ENCODE results near the gene OTOS. TPM values are rescaled to one million over a fixed set of nuclear protein-coding genes. Genes with fewer than 3 reads are reported as not detected.

OTOS gene
- total RNA-seq, 1 experiment from 2014 or later: not detected

DNA sequence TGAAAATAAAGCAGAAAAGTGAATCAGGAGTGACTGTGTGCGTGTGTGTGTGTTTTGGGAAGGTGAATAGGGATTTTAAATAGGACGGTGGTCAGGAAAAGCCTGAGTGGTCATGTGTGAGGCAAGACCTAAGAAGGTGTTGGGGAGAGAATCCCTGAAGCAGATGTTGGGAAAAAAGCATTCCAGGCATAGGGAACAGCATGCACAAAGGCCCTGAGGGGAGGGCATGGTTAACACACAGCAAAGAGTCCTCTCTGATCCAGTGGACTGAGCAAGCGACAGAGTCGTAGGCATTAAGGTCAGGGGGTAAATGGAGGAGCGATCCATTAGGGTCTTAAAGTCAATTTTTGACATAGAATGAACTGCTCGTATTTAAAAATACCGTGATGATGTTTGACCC is 34.0 kb upstream of the OTOS start:
- Histone ChIP-seq H3K27me3 (ENCODE audit: insufficient read depth, low read depth) (peaks cover 100% of the 10 kb centered on the region), H3K27ac (no peak overlapping the region), H3K9me3 (ENCODE audit: insufficient read depth, low read depth) (no peaks in the 10 kb centered on the region), H3F3A (ENCODE audit: insufficient read depth, low read depth) (no peaks in the 10 kb centered on the region), H3K79me2 (ENCODE audit: low read depth) (no peaks in the 10 kb centered on the region), H3K9me2 (ENCODE audit: insufficient read depth) (no peaks in the 10 kb centered on the region), H3K4me2 (no peak overlapping the region), H2AFZ (no peak overlapping the region), H3K36me3 (ENCODE audit: low read depth) (no peaks in the 10 kb centered on the region), H4K20me1 (ENCODE audit: insufficient read depth) (0 out of 2 replicates have a peak, but pooled peaks cover 5% of the 10 kb centered on the region), H3K4me1 (replicated peaks; ENCODE audit: insufficient read depth) (no peaks in the 10 kb centered on the region), H3K4me3 (no peak overlapping the region)
- BruUV-seq (replicated peaks): no TSS peak
- TF ChIP-seq, protein P1, sequence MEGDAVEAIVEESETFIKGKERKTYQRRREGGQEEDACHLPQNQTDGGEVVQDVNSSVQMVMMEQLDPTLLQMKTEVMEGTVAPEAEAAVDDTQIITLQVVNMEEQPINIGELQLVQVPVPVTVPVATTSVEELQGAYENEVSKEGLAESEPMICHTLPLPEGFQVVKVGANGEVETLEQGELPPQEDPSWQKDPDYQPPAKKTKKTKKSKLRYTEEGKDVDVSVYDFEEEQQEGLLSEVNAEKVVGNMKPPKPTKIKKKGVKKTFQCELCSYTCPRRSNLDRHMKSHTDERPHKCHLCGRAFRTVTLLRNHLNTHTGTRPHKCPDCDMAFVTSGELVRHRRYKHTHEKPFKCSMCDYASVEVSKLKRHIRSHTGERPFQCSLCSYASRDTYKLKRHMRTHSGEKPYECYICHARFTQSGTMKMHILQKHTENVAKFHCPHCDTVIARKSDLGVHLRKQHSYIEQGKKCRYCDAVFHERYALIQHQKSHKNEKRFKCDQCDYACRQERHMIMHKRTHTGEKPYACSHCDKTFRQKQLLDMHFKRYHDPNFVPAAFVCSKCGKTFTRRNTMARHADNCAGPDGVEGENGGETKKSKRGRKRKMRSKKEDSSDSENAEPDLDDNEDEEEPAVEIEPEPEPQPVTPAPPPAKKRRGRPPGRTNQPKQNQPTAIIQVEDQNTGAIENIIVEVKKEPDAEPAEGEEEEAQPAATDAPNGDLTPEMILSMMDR (conservative IDR thresholded peaks at IDR 0.05): no peak
- no peak for DNase-seq
- intact Hi-C loops (cut with micrococcal nuclease; ENCODE audit: unreplicated experiment): no loop called here
- ChIA-PET CTCF (no interaction called here), POLR2A (ENCODE audit: unreplicated experiment) (no interaction called here)

DNA sequence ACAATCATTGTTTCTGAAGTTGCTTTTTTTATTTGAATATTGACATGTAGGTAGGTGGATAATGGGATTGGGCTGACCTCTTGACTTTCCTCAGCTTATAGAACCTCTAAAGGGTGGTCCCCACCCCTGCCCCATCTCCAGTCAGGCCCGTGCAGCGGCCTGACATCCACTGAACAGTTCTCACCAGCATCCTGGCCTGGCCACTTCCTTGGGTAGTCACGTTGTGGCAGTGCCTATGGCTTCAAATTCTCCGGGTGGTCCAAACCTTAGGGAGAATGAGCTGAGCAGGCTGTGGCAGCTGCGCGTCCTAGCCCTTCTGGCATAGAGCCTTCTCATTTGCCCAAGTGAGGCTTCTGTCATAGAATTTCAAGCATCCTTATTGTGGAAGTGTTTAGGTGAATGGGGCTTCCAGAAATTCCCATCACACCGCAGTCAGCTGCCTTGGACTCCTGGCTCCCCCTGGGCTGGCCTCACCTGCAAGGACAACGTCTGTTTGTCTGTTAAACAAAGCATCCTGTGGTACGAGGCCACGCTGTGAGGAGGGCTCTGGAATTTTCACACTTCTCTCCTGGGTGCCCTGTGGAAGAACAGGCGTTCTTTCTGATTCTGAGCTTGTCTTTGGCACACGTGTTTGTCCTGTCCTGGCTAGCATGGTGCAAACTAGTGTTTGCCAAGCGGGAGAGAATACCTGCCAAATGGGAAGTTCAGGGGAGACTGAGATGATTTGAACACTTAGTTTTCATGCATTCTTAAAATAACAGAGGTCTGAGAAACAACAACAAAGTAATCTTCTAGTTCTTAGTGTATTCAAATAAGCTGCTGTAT is 31.8 kb upstream of the OTOS start:
- ChIA-PET POLR2A (ENCODE audit: unreplicated experiment) (no interaction called here), CTCF (no interaction called here)
- no peaks in the 10 kb centered on the region for H3K79me2 ChIP-seq (ENCODE audit: low read depth)
- H3K4me2 ChIP-seq: no peak overlapping the region
- H3K9me3 ChIP-seq (ENCODE audit: insufficient read depth, low read depth): no peaks in the 10 kb centered on the region
- DNase-seq: no peak
- no TSS peak for BruUV-seq (replicated peaks)
- no peak overlapping the region for H3K27ac ChIP-seq
- no peaks in the 10 kb centered on the region for H3F3A ChIP-seq (ENCODE audit: insufficient read depth, low read depth)
- no peaks in the 10 kb centered on the region for H3K9me2 ChIP-seq (ENCODE audit: insufficient read depth)
- no peak overlapping the region for H3K4me3 ChIP-seq
- no peak overlapping the region for H2AFZ ChIP-seq
- H3K4me1 ChIP-seq (replicated peaks; ENCODE audit: insufficient read depth): no peaks in the 10 kb centered on the region
- H3K27me3 ChIP-seq (ENCODE audit: insufficient read depth, low read depth): peaks cover 100% of the 10 kb centered on the region
- no peaks in the 10 kb centered on the region for H3K36me3 ChIP-seq (ENCODE audit: low read depth)
- intact Hi-C loops (cut with micrococcal nuclease; ENCODE audit: unreplicated experiment): no loop called here
- TF ChIP-seq, protein P1 (conservative IDR thresholded peaks at IDR 0.05): no peak
- TF ChIP-seq EZH2 (IDR thresholded peaks at IDR 0.05; ENCODE audit: low read depth): no peak
- 0 out of 2 replicates have a peak, but pooled peaks cover 5% of the 10 kb centered on the region for H4K20me1 ChIP-seq (ENCODE audit: insufficient read depth)

DNA sequence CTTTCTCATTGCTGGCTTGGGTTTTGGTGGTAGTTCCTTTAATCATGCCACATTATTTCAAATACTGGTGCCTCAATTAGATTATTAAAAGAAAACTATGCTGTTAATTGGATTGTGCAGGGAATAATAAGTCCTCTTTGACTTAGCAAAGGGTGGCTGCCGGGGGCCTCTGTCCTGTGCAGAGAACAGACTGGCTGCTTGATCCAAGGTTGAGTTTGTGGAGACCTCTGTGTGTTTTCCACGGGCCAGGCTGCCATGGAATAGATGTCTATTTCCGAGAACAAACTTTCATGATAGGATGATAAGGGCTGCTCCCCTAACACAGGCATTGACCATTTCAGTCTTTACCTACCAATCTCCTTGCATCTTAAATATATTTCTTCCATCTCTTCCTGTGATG is 30.4 kb upstream of the OTOS start:
- H2AFZ ChIP-seq: no peak overlapping the region
- H3K79me2 ChIP-seq (ENCODE audit: low read depth): no peaks in the 10 kb centered on the region
- H3K36me3 ChIP-seq (ENCODE audit: low read depth): no peaks in the 10 kb centered on the region
- no peak overlapping the region for H3K4me2 ChIP-seq
- no peaks in the 10 kb centered on the region for H3K9me2 ChIP-seq (ENCODE audit: insufficient read depth)
- intact Hi-C loops (cut with micrococcal nuclease; ENCODE audit: unreplicated experiment): no loop called here
- DNase-seq: no peak
- H3K9me3 ChIP-seq (ENCODE audit: insufficient read depth, low read depth): no peaks in the 10 kb centered on the region
- H3K4me3 ChIP-seq: no peak overlapping the region
- ChIA-PET POLR2A (ENCODE audit: unreplicated experiment) (no interaction called here), CTCF (no interaction called here)
- peaks cover 100% of the 10 kb centered on the region for H3K27me3 ChIP-seq (ENCODE audit: insufficient read depth, low read depth)
- no peaks in the 10 kb centered on the region for H3F3A ChIP-seq (ENCODE audit: insufficient read depth, low read depth)
- H3K27ac ChIP-seq: no peak overlapping the region
- no peaks in the 10 kb centered on the region for H3K4me1 ChIP-seq (replicated peaks; ENCODE audit: insufficient read depth)
- BruUV-seq (replicated peaks): no TSS peak
- TF ChIP-seq EZH2 (IDR thresholded peaks at IDR 0.05; ENCODE audit: low read depth): no peak
- TF ChIP-seq, protein P1 (conservative IDR thresholded peaks at IDR 0.05): no peak
- H4K20me1 ChIP-seq (ENCODE audit: insufficient read depth): 0 out of 2 replicates have a peak, but pooled peaks cover 5% of the 10 kb centered on the region
